ENCODE data around the gene LDLRAD4.

The LDLRAD4 gene

DNA sequence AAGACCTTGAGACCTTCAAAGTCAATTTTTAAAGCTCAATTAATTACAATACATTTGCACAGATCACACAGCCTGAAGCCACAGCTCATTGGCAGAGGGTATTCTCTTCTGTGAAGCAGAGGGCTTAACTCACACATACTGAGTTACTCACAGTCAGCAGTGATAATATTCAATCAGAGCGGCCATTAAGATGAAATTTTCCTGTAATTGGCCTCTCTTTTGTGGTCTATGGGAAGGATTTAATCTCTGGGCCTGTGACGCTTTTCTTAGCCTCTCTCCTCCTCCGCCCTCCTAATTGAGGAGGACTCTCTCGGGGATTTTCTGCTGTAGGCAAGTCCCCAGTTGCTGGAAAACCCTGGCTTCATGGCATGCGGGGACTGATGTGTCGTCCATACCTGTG lies 12.3 kb upstream of the LDLRAD4 start:
- no peak for DNase-seq

DNA sequence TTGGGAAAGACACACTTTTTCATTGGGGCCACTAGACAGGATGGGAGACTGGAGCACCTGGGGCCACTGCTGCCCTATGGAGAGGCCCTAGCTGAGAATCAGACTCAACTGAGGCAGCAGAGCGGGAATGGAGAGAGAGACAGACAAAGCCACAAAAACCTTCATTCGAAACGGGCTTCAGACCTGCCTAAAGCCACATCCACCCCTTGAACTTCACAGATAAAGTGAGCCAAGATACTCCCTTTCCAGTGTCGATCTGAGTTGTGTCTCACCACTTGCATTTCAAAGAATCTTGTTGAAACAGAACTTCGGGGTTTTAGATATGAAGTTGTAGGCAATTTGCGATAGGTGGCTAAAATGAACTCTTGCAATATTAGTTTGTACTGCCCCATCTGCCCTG lies 11.3 kb upstream of the LDLRAD4 start:
- no peak for DNase-seq

GRCh38 chr18:13211534-13211933 lies 7.0 kb upstream of the LDLRAD4 start:
- peak; percentile 47 to 50 for DNase-seq

DNA sequence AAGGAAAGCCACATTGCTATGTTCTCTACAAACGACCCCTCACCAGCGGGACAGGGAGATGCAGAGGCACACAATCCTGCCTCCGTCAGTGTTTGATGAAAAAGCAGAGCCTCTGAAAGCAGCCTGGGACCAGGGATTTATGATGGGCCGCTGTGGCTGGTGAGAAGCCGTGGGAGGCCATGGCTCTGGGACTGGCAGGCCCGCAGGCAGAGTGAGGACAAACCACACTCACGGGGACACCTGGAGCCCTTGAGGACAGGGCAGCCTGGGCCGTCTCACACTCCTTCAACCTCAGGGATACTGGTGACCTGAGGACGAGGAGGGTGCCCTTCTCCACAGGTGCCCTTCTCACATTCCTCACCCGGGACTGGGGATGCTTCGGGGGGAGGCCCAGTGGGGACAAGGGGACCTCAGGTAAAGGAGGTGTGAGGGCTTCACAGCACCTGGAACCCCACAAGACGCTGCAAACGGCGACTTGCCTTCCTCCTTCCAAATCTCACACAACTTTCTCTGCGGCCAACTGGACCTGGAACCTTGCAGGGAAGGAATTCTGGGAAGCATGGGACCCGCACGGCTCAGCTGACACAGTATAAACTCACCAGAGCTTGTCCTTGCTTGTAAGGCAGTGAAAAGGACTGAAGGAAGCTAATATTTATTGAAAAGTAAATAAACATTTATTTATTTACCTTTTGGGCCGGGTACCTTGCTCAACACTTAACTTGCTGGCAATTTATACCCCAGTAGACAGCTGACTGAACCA lies 5.3 kb upstream of the LDLRAD4 start:
- DNase-seq: no peak

- no peak for DNase-seq
Measured at GRCh38 chr18:13214609-13215008, 4.0 kb upstream of the LDLRAD4 start.

DNA sequence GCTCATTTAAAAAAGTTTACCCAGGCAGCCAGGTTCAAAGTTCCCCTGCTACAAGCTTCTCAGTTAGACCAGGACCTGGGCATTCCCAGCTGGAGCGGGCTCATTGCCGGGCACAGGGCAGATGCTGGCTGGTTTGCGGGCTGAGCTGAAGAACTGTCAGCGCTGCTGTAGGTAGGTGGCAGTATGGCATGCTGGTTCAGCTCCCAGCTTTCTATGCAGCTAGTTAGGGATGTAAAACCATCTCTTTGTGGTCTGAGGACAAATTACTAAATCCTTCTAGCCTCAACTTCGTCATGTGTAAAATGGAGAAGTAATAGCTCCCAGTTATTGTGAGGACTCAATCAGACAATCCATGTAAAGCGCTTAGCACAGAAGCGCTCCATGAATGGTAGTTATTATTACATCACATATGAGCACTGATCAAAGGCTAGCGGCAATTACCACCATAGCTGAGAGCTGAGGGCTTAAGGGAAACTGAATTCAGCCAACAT lies 2.4 kb upstream of the LDLRAD4 start:
- DNase-seq: peak; percentile 94 to 95

GRCh38 chr18:13216711-13217465 lies 1.7 kb upstream of the LDLRAD4 start:
- peak; percentile 6 to 23 for DNase-seq

- peak; percentile 8 to 9 for DNase-seq
Measured at GRCh38 chr18:13217466-13217961, 1.0 kb upstream of the LDLRAD4 start.

GRCh38 chr18:13217971-13218367 lies 591 bp upstream of the LDLRAD4 start:
- DNase-seq: no peak

GRCh38 chr18:13218997-13219396 lies 437 bp downstream of the LDLRAD4 start:
- DNase-seq: no peak

DNA sequence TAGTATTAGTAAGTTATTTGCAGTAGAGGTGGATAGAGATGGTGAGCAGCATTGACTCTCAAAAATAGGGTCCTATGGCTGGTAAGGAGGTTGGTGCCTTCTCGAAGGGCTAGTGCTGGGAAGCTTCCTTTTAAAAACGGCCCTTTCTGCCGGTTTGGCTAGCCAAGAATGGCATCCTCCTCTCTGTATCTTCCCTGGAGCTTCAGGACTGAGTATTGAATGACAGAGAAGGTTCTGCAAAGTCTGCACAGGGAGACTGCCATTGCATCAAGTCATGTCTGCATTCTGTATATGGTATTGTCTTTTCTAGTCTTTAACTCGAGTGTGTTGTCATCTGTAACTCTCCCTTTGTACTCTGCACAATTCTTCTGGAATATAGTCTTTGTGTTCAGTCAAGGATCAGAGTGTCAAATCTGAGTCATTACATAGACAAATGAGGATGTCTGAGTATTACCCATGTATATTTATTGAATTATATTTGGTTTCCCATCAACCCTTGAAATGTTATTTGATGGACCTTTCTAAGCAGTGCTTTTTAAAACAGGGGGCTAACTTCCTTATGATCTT lies 1.1 kb downstream of the LDLRAD4 start:
- no peak for DNase-seq

- DNase-seq: no peak
Measured at GRCh38 chr18:13220361-13220991, 1.9 kb downstream of the LDLRAD4 start.

- DNase-seq: no peak
Measured at GRCh38 chr18:13221869-13222855, 3.6 kb downstream of the LDLRAD4 start.

- DNase-seq: no peak
Measured at GRCh38 chr18:13222856-13223281, 4.3 kb downstream of the LDLRAD4 start.

- DNase-seq: no peak
Measured at GRCh38 chr18:13223311-13224143, 5.0 kb downstream of the LDLRAD4 start.

DNA sequence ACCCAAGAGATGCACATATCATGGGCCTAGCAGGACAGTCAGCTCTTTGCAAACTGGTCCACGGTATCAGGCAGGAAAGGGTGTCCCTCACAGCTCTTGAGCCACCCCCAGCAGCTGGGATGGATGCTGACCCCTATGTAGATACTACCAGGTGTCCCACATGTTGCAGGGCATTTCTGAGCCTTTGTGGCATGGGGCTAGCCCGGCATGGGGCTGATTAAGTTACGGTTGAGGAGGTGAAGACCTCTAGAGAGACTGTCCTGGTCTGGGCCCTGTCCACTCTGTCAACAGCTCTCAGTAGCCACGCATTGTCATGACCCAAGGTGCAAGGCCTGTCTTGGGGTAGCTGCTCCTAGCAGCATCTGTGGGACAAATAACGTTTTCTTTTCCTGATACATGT lies 6.7 kb downstream of the LDLRAD4 start:
- no peak for DNase-seq

DNA sequence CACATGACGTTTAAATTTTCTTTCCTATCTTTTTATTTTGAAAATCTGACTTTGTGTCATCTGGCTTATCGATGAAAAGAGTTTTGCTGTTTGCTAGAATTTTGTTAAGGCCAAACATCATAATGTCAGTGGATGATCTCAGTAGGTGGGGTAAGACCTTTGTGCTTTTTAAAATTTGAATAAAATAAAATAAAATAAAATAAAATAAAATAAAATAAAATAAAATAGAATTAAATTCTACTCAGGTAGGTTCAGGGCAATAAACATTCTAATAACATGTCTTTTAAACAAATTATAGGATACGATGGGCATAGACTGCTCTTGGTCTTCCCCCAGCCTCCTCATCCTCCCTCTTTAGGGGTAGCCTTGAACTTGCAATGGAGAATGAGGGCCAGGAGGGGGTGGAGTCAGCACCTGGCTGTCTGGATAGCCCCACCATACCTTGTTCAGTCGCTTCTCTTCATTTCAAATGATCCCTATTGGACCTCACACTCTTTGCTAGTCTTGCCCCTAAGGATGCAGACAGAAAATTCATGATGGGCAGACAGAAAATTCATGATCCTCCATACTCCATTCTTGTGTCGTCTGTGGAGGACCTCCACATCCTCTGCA lies 8.1 kb downstream of the LDLRAD4 start:
- DNase-seq: no peak

GRCh38 chr18:13227910-13228309 lies 9.3 kb downstream of the LDLRAD4 start:
- no peak for DNase-seq

DNA sequence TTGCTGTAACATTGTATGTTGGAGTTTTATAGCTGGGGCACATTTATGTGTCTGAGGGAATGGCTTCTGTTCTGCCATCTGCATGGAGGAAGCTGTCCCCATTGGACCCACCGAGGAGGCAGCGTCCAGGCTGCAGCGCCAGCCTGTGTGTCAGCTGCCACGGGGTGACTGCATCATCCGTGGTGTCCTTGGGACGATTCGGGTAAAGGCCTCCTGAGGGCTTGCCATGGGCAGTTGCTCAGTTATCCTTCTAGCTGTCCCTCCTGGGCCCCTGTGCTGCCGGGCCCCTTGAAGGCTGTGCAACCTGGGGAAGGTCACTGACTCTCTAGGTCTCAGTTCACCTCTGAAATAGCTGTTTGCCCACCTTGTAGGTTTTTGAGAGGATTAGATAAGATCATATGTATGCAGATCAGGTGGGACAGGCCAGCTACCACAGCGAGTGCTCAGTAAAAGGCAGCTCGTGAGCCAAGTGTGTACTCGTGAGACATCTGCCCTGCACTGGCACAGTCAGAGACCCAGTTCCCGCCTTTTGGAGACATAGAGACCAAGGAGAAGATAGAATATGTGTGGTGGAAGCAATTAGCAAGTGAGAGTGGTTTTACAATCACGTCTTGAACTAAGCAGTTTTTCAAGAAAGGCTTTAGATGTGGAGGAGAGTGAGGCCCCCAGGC lies 10.6 kb downstream of the LDLRAD4 start:
- no peak for DNase-seq

DNA sequence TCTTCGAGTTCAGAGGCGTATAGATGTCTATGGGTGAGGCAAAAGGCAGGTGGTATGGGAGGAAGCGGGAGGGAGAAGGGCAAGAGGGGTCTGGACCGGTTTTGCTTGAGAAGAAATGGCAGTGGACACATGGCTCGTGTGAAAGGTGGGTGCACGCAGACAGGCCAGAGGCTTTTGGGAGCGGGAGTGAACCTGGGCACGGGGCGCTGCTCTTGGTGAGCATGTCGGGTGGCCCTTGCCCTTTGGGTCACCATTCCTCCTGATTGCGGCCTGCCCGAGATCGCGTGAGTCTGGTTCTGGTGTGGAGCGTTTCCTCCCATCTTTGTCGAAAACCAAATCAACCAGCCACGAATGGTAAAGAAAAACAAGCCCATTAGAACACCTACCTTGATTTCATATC lies 12.6 kb downstream of the LDLRAD4 start:
- DNase-seq: no peak

Measured in Kasumi-1 (cell line).